Stimulated activated CD4-positive, alpha-beta T cell treated with anti-CD3 and anti-CD28 coated beads, TNF-alpha, amount 100 ng/mL, for 48 hours (primary cell): Measurements from ENCODE around the gene FMNL1.
A peak's percentile ranks its signal among the peaks of the same experiment; 100 is the strongest.
"Not testable (repeated sequence)": the region's sequence is repeated elsewhere in the genome, so short reads cannot be mapped to it uniquely, and the experiment has no call there.

ENCODE experiments used
- DNase-seq, 3 donors: peaks; one replicate each; pipeline ENCODE4 v3.0.0-alpha.2; 2020; ENCODE audit warnings: low read depth in 3 of 3

The FMNL1 gene

GRCh38 chr17:45235416-45236281 lies 14.0 kb downstream of the FMNL1 start:
- peak in 1 of 3 donors; percentile 79 for DNase-seq

DNA sequence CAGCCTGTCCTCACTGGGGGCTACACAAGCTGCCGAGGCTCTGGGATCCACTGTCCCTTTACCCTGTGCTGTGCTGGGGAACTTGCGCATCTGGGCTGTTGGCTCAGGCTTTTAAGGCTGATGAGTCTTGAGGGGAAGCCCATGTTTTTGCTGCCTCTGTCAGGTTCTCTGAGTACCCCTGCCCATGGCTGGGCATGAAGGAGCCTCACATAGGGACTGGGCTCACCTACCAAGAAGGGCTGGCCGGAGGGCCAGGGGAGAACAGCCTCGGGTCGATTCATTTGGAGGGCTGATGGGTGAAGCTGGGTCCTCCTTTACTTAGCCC lies 14.6 kb downstream of the FMNL1 start:
- no peak for DNase-seq

GRCh38 chr17:45237686-45238085 lies 16.0 kb downstream of the FMNL1 start:
- no peak for DNase-seq

GRCh38 chr17:45238155-45238774 lies 16.6 kb downstream of the FMNL1 start:
- DNase-seq = no peak

- no peak for DNase-seq
Observed at GRCh38 chr17:45240905-45241327, 19.2 kb downstream of the FMNL1 start.

DNA sequence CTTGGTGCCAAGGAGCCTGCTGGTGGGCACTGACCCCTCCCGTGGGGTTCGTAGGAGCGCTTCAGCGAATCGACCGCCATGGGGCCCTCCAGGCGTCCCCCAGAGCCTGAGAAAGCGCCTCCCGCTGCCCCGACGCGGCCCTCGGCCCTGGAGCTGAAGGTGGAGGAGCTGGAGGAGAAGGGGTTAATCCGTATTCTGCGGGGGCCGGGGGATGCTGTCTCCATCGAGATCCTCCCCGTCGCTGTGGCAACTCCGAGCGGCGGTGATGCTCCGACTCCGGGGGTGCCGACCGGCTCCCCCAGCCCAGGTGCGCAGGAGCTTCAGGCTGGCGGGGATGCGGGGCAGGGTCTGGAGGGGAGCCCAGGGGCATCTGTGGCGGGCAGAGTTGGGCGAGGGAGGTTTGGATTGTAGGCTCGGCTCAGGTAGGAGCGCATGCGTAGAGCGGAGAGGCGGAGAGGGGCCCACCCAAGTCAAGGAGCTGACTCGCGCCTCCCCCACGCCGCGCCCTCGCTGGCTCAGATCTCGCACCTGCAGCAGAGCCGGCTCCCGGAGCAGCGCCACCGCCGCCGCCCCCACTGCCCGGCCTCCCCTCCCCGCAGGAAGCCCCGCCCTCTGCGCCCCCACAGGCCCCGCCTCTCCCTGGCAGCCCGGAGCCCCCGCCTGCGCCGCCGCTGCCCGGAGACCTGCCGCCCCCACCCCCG lies 19.8 kb downstream of the FMNL1 start:
- no peak for DNase-seq

GRCh38 chr17:45242029-45242414 lies 20.3 kb downstream of the FMNL1 start:
- no peak for DNase-seq

DNA sequence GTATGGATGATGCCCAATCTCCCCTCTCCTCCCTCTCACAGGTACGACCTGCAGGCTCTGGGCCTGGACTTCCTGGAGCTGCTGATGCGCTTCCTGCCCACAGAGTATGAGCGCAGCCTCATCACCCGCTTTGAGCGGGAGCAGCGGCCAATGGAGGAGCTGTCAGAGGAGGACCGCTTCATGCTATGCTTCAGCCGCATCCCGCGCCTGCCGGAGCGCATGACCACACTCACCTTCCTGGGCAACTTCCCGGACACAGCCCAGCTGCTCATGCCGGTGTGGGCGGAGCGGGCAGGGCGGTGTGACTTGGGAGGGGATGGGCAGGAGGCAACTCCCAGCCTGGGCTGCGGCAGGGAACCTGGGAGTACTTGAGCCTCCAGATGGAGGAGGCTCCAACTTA lies 22.1 kb downstream of the FMNL1 start:
- DNase-seq = no peak

- no peak for DNase-seq
Observed at GRCh38 chr17:45244725-45245656, 23.3 kb downstream of the FMNL1 start.

DNA sequence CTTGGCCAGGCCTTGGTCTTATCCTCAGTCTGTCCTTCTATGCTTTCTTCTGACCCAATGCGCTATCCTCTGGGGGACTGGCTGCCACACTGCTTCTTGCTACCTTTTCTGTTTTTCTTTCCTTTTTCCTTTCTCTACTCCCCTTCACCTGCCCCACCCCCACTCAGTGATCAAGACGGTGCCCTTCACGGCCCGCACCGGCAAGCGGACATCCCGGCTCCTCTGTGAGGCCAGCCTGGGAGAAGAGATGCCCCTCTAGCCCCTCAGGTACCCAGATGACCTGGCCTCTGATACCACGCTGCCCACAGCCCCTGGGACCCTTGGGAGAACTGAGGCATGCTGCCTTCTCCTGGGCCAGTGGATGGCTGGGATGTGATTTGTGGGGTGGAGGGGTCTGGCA lies 24.7 kb downstream of the FMNL1 start:
- no peak for DNase-seq

DNA sequence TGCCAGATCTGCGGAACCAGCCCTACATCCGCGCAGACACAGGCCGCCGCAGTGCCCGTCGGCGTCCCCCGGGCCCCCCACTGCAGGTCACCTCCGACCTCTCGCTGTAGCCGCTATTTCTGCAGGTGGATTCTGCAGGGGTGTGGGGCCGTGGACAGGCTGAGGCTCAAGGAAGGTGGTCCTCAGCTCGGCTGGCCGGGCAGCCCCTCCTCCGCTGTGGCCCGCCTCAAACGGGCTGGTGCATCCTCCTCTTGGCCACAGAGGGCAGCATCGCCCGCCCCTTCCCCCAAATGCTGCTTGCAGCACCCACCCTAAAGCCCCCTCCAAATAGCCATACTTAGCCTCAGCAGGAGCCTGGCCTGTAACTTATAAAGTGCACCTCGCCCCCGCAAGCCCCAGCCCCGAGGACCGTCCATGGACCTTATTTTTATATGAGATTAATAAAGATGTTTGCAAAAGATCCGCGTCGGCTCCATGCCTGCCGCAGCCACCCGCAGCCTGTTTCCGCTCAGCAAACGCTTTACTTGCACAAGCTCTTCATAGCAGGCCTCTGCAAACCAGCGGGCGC lies 25.3 kb downstream of the FMNL1 start:
- peak in 2 of 3 donors; percentile 26 to 60 for DNase-seq

GRCh38 chr17:45247429-45248131 lies 25.9 kb downstream of the FMNL1 start:
- peak; percentile 95 to 99 (median 97) for DNase-seq

DNA sequence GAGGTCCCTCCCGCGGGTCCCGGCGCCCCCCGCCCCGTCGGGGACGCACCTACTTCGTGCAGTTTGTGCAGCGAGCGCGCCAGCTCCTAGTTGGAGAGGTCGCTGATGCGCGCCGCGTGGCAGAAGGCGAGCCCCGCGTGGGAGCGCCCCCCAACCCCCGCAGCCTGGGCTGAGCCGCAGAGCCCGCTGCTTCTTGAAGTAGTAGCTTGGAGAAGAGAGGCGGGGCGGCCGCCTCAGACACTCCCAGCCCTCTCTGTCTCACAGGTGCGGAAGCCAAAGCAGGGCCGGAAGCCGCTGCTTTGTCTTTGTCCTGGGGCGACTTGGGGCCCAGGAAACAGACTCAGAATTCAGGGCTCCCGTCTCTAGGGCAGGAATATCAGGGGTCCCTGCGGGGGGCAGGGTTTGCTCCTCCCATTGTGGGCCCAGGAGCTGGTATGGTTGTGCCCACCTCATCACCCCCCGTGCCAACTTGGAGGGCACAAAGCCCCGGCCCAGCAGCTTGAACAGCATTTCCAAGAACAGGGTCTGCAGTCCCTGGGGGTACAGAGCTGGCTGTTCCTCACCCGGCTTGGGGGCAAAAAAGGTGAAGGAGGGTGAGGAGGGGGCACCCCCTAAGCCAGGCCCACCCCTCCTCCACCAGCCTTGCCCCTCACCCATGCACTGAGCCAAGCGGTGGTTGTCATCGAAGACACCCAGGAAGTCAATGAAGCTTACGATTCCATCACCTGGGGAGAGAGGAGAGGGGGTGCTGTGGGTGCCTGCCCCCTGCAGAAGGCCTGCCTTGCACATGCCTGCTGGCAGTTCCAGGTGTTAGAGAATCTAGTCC lies 26.7 kb downstream of the FMNL1 start:
- peak in 2 of 3 donors; percentile 65 to 70 for DNase-seq

- no peak for DNase-seq
Observed at GRCh38 chr17:45251931-45252330, 30.2 kb downstream of the FMNL1 start.

- not testable (repeated sequence) for DNase-seq
Observed at GRCh38 chr17:45253237-45253636, 31.6 kb downstream of the FMNL1 start.

GRCh38 chr17:45253879-45254278 lies 32.2 kb downstream of the FMNL1 start:
- DNase-seq = no peak

DNA sequence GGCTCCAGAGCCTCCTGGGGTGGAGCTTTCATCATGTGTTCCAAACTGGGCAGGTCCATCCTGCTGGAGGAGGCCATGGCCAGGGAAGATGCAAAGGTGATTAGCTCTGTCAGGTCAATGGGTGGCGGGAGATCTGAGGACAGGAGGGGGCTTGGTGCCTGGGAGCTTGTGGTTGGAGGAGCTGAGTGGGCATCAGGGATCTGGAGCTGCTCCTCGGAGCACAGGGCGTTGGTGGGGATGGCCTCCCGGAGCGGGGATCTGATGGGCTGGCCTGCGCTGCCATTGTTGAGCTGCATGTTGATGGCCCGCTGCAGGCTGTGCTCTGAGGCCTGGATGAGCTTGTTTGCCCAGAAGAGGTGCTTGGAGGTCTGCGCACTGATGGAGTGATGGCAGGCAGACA lies 33.7 kb downstream of the FMNL1 start:
- no peak for DNase-seq

- DNase-seq = no peak
Observed at GRCh38 chr17:45256114-45256966, 34.7 kb downstream of the FMNL1 start.

DNA sequence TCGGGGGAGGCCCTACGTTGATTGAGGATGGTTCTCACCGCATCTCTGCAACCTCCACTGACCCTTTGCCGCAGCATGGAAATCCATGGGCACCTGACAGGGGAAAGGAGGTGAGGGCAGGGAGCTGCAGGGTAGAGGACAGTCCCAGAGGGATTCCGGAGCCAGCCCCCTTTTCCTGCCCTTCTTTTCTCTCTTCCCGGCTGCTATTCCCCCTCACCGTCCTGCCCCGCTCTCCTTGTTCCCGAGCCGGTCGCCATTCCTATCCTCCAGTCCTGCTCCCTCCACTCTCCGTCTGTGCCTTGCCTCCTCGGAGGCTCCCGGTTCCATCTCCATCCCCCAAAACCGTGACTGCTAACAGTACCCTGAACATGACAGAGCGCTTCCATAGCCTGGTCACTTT lies 35.4 kb downstream of the FMNL1 start:
- no peak for DNase-seq
